PC-3 (cell line): ENCODE data around the gene SERINC1.
"Not testable (repeated sequence)": the region's sequence is repeated elsewhere in the genome, so short reads cannot be mapped to it uniquely, and the experiment has no call there.

ENCODE experiments used
- CTCF ChIP-seq: fragments of 300-600 bp; sonication (generic); conservative IDR thresholded peaks from 2 replicates; pipeline ENCODE4 v1.5.1; 2017; ENCODE audit warnings: antibody characterized with exemption, low read depth, mild to moderate bottlenecking, low read length
- EZH2 ChIP-seq: fragments of 300-600 bp; sonication (generic); IDR thresholded peaks from one replicate; pipeline ENCODE4 v1.6.1; 2017; ENCODE audit warnings: antibody characterized with exemption, mild to moderate bottlenecking, low read length; ENCODE audit not compliant: unreplicated experiment

GRCh38 chr6:122505170-122505569 is 33.6 kb upstream of the SERINC1 start:
- not testable (repeated sequence) for TF ChIP-seq CTCF, EZH2
